NCI-H1092 treated with DMSO at 0.1 percent for 48 hours (cell line): Measurements from ENCODE around the gene FBXL2.
"Not testable (repeated sequence)": the region's sequence is repeated elsewhere in the genome, so short reads cannot be mapped to it uniquely, and the experiment has no call there.

Experiments used
- DNase-seq: peaks from one replicate; lab custom pipeline; 2025; lab: John Stamatoyannopoulos, UW

The FBXL2 gene

DNA sequence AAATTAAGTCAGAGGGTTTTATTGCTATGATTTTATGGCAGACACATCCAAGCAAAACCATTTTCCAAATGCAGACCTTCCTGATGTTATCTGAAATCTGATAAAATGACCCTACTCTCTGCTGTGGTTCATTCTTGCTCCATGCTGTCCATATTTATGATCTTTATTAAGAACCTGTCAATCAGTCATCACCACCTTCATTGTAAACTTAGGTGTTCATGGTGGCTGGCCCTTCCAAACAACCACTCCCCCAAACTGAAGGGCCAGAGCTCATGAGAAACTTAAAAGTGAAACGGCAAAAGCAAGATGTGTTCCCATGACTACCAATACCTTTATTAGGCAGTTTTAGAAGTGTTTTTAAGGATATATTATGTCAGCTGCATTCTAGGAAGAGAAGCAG lies 109.4 kb downstream of the FBXL2 start:
- DNase-seq = no peak

GRCh38 chr3:33388374-33389100 lies 111.3 kb downstream of the FBXL2 start:
- DNase-seq = no peak

- no peak for DNase-seq
Observed at GRCh38 chr3:33389908-33390307, 112.7 kb downstream of the FBXL2 start.

- no peak for DNase-seq
Observed at GRCh38 chr3:33391255-33391995, 114.2 kb downstream of the FBXL2 start.

DNA sequence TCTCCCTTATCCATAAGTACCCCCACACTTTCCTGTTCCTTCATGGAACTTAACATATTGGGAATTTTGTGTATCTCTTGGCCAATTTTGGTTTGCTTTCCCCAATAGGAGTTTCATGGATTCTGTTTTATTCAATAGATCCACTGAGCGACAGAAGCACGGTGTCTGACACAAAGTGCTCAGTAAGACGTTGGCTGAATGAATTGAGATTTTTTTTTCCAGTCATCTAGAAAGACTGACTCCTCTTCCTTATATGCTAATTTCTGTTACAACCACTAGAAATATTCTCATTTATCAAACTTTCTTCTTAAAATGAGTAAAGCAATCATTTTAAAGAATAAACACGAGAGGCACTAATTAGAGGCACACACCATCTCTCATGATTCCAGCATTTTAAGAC lies 114.9 kb downstream of the FBXL2 start:
- no peak for DNase-seq

- no peak for DNase-seq
Observed at GRCh38 chr3:33392703-33393125, 115.5 kb downstream of the FBXL2 start.

DNA sequence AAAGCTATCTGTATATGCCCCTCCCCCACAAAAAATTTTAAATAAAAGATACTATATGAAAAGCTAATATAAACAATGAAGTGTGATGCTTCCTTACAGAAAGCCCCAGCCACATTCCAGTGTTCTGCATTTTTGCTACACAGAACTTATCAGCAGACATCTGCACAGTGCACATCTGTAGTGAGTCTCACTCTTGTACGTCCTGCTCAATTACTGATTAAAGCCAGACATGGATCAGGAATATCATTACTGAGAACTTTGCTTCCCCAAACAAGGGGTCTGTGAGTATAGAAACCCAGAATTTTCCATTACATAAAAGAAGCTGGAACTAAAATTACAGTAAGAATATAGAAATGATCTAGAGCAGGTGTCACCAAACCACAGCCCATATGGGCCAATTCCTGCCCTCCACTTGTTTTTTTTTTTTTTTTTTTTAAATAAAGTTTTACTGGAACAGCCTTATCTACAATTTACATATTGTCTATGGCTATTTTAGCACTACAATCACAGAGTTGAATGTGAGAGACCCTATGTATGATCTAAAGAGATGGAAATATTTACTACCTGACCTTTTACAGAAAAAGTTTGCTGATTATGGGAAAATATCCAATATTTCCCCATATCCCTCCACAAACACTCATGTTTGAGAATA lies 117.3 kb downstream of the FBXL2 start:
- DNase-seq = no peak

GRCh38 chr3:33395900-33396299 lies 118.7 kb downstream of the FBXL2 start:
- DNase-seq = no peak

DNA sequence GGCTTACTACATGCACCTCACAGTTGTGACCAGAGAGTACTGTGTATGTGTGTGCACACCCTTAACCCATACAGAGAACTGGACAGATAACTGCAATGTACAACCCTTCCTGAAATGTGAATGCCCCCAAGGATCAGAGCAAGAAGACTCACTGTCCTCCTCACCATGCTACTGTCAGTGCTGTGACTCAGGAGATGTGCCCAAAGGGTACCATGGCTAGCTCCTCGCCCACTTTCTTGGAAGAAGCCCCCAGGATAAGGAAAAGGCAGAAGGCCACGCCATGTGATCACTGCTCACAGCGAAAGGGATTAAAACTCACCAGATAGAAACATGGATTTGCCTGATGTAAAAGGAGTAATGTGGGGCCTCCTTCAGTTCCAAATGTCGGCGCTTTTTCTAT lies 121.2 kb downstream of the FBXL2 start:
- no peak for DNase-seq

- no peak for DNase-seq
Observed at GRCh38 chr3:33401781-33402180, 124.5 kb downstream of the FBXL2 start.

DNA sequence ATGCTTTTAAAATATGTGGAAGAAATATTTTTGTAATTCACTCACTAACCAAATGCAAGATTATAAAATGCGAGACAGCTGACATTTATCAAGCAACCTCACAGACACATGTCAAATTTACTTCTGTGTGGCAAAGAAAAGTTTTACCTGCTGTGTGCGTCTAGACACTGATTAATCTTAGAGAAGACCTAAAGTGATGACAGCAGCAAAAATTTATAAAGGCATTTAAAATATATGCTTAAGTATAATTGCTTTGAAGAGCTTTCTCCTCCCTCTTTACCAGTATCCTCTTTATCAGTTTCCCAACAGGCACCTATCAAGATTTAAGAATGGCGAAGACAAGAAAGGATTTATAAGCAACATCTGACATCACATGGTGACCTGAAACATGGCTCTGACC lies 125.7 kb downstream of the FBXL2 start:
- no peak for DNase-seq

DNA sequence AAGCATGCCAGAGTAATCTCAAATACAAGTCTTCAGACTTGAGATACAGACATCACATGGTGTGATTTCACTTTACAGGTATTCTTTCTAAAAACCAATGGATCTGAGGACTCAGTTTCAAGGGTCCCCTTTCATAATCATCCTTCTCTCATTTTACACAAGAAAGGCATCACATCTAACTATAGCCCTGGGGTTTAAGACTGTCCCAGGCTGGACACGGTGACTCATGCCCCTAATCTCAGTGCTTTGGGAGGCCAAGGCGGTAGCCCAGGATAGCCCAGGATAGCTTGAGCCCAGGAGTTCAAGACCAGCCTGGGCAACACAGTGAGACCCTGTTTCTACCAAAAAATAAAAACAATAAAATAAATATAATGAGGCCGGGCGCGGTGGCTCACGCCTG lies 126.5 kb downstream of the FBXL2 start:
- DNase-seq = no peak

GRCh38 chr3:33410816-33411215 lies 133.6 kb downstream of the FBXL2 start:
- DNase-seq = not testable (repeated sequence)

DNA sequence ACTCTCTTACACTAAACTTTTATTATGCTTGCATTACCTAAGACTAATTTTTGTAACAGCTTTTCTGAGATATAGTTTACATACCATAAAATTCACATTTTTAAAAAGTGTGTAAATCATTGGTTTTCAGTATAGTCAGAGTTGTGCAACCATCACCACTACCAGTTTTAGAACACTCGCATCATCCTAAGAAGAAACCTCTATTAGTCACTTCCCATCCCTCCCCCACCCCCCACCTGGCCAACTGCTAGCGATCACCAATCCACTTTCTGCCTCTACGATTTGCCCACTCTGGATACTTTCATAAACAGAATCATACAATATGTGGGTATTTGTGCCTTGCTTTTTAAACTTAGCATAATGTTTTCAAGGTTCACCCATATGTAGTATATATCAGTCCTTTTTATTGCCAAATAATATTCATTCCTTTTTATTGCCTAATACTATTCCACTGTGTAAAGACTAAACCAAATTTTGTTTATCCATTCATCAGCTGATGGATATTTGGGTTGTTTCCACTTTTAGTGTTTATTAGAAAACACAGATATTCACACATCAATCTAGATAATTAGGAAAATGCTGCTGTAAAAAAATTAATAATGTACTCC lies 139.9 kb downstream of the FBXL2 start:
- no peak for DNase-seq

DNA sequence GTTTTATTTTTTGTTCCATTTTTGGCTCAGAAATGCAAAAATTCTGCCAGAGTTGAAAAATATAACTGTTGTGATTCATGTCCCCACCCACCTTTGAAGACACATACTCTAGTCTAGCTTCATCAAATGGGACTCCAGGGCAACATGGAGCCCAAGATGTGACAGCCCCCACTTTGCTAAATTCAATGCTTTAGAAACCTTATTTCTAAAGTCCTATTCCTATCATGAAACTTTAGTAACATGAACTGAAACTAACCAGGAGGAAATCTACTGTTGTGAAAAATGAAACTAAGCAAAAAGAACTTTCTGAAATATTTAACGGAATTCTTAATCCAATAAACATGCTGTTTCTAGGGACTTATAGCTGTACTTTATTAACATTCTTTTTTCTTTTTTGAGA lies 142.7 kb downstream of the FBXL2 start:
- DNase-seq = no peak

GRCh38 chr3:33420966-33421365 lies 143.7 kb downstream of the FBXL2 start:
- no peak for DNase-seq

DNA sequence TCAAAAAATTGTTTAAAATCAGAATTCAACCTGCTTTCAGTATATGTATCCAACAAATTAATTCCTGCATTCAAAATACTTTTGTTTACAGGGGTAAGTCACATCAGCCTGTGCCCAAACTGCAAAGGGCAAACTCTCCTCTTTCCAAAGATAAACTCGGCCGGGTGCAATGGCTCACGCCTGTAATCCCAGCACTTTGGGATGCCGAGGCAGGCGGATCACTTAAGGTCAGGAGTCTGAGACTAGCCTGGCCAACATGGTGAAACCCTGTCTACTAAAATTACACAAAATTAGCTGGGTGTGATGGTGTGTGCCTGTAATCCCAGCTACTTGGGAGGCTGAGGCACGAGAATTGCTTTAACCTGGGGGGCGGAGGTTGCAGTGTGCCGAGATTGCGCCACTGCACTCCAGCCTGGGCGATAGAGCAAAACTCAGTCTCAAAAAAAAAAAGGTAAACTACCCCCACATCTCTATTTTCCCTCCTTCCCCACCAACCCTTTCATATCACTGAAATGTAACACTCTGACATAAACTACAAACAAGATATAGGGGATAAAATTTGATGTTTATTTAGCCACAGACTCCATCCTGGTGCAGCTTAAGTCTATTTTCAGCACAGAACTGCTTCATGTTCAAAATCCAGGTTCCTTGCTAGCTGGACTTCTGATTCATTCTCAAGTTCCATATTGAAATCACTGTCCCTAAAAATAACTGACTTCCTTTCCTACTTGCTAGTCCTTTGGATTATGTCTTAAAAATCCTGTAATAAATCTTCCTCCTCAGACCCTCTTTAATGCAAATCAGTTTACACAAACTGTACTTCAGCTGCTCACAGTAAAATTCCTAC lies 147.6 kb downstream of the FBXL2 start:
- DNase-seq = no peak

DNA sequence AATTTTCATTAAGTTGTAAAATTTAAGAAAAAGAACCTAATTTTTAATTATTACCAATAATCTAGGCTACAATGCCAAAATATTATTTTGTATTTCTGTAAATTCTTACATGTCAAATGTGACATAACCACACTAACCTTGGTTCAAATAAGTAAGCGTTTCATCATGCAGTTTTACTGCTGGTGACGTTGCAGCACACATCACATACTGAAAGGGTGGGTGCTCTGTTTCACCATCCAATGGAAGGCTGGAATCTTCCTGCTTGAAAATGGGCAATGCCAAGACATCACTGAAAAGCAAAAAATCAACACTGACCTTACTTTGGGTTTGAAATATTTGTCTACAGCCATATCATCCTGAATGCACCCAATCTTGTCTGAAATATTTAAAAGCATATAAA lies 148.2 kb downstream of the FBXL2 start:
- no peak for DNase-seq

- DNase-seq = peak; percentile 76
Observed at GRCh38 chr3:33426068-33426467, 148.8 kb downstream of the FBXL2 start.

DNA sequence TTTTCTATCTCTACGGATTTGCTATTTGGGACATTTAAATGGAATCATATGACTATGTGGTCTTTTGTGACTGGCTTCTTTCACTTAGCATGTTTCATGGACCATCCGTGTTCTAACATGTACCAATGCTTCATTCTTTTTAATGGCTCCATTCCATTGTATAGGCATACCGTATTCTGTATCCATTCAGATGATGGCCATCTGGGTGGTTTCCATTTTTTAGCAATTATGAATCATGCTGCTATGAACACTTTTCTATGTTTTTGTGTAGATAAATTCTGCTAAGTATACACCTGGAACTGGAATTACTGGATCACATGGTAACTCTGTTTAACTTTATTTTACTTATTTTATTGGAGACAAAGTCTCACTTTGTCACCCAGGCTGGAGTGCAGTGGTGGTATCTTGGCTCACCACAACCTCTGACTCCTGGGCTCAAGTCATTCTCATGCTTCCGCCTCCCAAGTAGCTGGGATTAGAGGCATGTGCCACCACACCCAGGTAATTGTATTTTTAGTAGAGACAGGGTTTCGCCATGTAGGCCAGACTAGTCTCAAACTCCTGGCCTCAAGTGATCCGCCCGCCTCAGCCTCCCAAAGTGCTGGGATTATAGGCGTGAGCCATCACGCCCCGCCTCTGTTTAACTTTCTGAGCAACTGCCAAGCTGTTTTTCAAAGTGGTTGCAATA lies 149.5 kb downstream of the FBXL2 start:
- DNase-seq = no peak

DNA sequence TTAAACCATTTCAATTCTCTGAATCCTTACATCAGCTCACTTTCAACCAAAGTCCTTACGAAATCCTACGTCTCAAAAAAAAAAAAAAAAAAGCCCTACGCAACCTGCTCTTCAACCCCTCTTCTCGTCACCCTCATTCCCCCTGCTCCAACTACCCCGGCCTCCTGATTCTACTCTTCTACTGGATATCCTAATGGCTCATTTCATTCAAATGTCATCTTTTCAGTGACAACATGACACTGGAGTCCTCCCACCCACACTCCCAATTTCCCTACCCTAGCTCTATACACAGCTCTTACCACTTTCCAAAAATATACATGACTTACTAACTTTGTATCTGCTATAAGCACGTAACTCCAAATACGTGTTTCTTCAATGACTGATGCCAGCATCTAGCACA lies 151.5 kb downstream of the FBXL2 start:
- no peak for DNase-seq
